Measurements from ENCODE around the gene GCHFR. TPM values are rescaled to one million over a fixed set of nuclear protein-coding genes. Genes with fewer than 3 reads are reported as not detected.

The GCHFR gene
- polyA plus RNA-seq, 3 donors: 19.1 to 46.7 (median 45.9) TPM

- H3K9me3 ChIP-seq (replicated peaks in 1 of 2; ENCODE audit: control insufficient read depth in 1 of 2, insufficient read depth in 1 of 2, low read length in 2 of 2): no peaks in the 10 kb centered on the region
- TF ChIP-seq, protein P1, sequence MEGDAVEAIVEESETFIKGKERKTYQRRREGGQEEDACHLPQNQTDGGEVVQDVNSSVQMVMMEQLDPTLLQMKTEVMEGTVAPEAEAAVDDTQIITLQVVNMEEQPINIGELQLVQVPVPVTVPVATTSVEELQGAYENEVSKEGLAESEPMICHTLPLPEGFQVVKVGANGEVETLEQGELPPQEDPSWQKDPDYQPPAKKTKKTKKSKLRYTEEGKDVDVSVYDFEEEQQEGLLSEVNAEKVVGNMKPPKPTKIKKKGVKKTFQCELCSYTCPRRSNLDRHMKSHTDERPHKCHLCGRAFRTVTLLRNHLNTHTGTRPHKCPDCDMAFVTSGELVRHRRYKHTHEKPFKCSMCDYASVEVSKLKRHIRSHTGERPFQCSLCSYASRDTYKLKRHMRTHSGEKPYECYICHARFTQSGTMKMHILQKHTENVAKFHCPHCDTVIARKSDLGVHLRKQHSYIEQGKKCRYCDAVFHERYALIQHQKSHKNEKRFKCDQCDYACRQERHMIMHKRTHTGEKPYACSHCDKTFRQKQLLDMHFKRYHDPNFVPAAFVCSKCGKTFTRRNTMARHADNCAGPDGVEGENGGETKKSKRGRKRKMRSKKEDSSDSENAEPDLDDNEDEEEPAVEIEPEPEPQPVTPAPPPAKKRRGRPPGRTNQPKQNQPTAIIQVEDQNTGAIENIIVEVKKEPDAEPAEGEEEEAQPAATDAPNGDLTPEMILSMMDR (IDR thresholded peaks at IDR 0.05): no peak
- H3K4me1 ChIP-seq (ENCODE audit: control insufficient read depth in 1 of 2, insufficient read depth in 2 of 2, low read length in 2 of 2): peaks cover 26 to 33% of the 10 kb centered on the region in 2 donors
- H4K20me1 ChIP-seq (ENCODE audit: insufficient read depth, low read length): no peaks in the 10 kb centered on the region
- H3K4me2 ChIP-seq (replicated peaks; ENCODE audit: extremely low read depth, low read length, poor library complexity, severe bottlenecking): no peak overlapping the region
- Mint-ChIP-seq H3K4me3 (no peak overlapping the region), H3K4me1 (peaks cover 28% of the 10 kb centered on the region), H3K27ac (no peak overlapping the region), H3K36me3 (peaks cover 43 to 48% of the 10 kb centered on the region in 2 donors), H3K9me3 (peaks cover 0 to 1% (median 0%) of the 10 kb centered on the region in 7 donors), H3K27me3 (ENCODE audit: low read depth in 3 of 3) (peaks cover 0 to 1% (median 0%) of the 10 kb centered on the region in 3 donors)
- intact Hi-C loops (cut with micrococcal nuclease): loop anchor here in 1 of 2 donors (10.0 kb wide), 3 partner anchors 54 to 186 kb away; partner anchors contain the start of genes CCDC32, DNAJC17, RPUSD2 and ZFYVE19
- H3K27me3 ChIP-seq (ENCODE audit: control insufficient read depth in 2 of 2, insufficient read depth in 2 of 2, low read length in 2 of 2): no peaks in the 10 kb centered on the region
- no peak overlapping the region for H3K9ac ChIP-seq (ENCODE audit: insufficient read depth, low read length, poor library complexity, severe bottlenecking)
- no peak overlapping the region for H3K4me3 ChIP-seq (replicated peaks in 1 of 3; ENCODE audit: low read depth in 2 of 3, low read length in 3 of 3)
- H3K27ac ChIP-seq (ENCODE audit: low read depth in 1 of 2, low read length in 2 of 2): no peak overlapping the region
- DNase-seq: no peak
- H2AFZ ChIP-seq (ENCODE audit: insufficient read depth, low read depth, low read length, poor library complexity, severe bottlenecking): no peak overlapping the region
- peaks cover 25 to 51% of the 10 kb centered on the region in 2 donors for H3K36me3 ChIP-seq (replicated peaks in 1 of 2; ENCODE audit: control insufficient read depth in 1 of 2, insufficient read depth in 2 of 2, low read length in 2 of 2)
- peaks cover 34% of the 10 kb centered on the region for H3K79me2 ChIP-seq (ENCODE audit: insufficient read depth, low read length)
- WGBS (ENCODE audit: insufficient coverage): 100% methylated on average over 1 of the region's 4 CpGs
Measured at GRCh38 chr15:40750885-40751284, 13.0 kb upstream of the GCHFR start.

- no peak for DNase-seq
- H3K4me3 ChIP-seq (replicated peaks in 1 of 3; ENCODE audit: low read depth in 2 of 3, low read length in 3 of 3): no peak overlapping the region
- H3K27me3 ChIP-seq (ENCODE audit: control insufficient read depth in 2 of 2, insufficient read depth in 2 of 2, low read length in 2 of 2): no peaks in the 10 kb centered on the region
- H3K36me3 ChIP-seq (replicated peaks in 1 of 2; ENCODE audit: control insufficient read depth in 1 of 2, insufficient read depth in 2 of 2, low read length in 2 of 2): peaks cover 25 to 51% of the 10 kb centered on the region in 2 donors
- H2AFZ ChIP-seq (ENCODE audit: insufficient read depth, low read depth, low read length, poor library complexity, severe bottlenecking): no peak overlapping the region
- H3K9ac ChIP-seq (ENCODE audit: insufficient read depth, low read length, poor library complexity, severe bottlenecking): no peak overlapping the region
- TF ChIP-seq, protein P1 (IDR thresholded peaks at IDR 0.05): no peak
- no peak overlapping the region for H3K4me2 ChIP-seq (replicated peaks; ENCODE audit: extremely low read depth, low read length, poor library complexity, severe bottlenecking)
- no peak overlapping the region for H3K27ac ChIP-seq (ENCODE audit: low read depth in 1 of 2, low read length in 2 of 2)
- intact Hi-C loops (cut with micrococcal nuclease): loop anchor here in 1 of 2 donors (10.0 kb wide), 3 partner anchors 53 to 187 kb away; partner anchors contain the start of genes CCDC32, DNAJC17, RPUSD2 and ZFYVE19
- WGBS (ENCODE audit: insufficient coverage): 100% methylated on average over 1 of the region's 12 CpGs
- Mint-ChIP-seq H3K4me1 (peaks cover 20% of the 10 kb centered on the region), H3K36me3 (peaks cover 43 to 48% of the 10 kb centered on the region in 2 donors), H3K27me3 (ENCODE audit: low read depth in 3 of 3) (peaks cover 0 to 1% (median 0%) of the 10 kb centered on the region in 3 donors), H3K9me3 (peaks cover 0 to 1% (median 0%) of the 10 kb centered on the region in 7 donors), H3K27ac (no peak overlapping the region), H3K4me3 (no peak overlapping the region)
- peaks cover 34% of the 10 kb centered on the region for H3K79me2 ChIP-seq (ENCODE audit: insufficient read depth, low read length)
- no peaks in the 10 kb centered on the region for H4K20me1 ChIP-seq (ENCODE audit: insufficient read depth, low read length)
- no peaks in the 10 kb centered on the region for H3K9me3 ChIP-seq (replicated peaks in 1 of 2; ENCODE audit: control insufficient read depth in 1 of 2, insufficient read depth in 1 of 2, low read length in 2 of 2)
- peaks cover 19 to 25% of the 10 kb centered on the region in 2 donors for H3K4me1 ChIP-seq (ENCODE audit: control insufficient read depth in 1 of 2, insufficient read depth in 2 of 2, low read length in 2 of 2)
Measured at GRCh38 chr15:40751745-40752144, 12.1 kb upstream of the GCHFR start.
